GM12878 (cell line): ENCODE data around the gene FAM234A. TPM values are rescaled to one million over a fixed set of nuclear protein-coding genes. Genes with fewer than 3 reads are reported as not detected.
"Not testable (repeated sequence)": the region's sequence is repeated elsewhere in the genome, so short reads cannot be mapped to it uniquely, and the experiment has no call there.

Source experiments
- ATAC-seq: fragments of 200-7000 bp; cut with Tn5 transposase; 3 replicates; pipeline ENCODE4 v1.9.1; 2020; ENCODE audit warnings: mild to moderate bottlenecking, moderate library complexity
- BruUV-seq: library from RNA; stranded (reverse); fragments of 400-500 nt; replicated peaks from 2 replicates; lab custom pipeline; 2021; lab: Mats Ljungman, UMichigan
- CTCF ChIA-PET: fragments of 300-600 bp; sonication (Branson Sonifier 250); formaldehyde crosslinking; extraction: SDS; loops from one replicate; lab custom pipeline; 2021; ENCODE audit warnings: inconsistent platforms; lab: Yijun Ruan, JAX
- POLR2A ChIA-PET: fragments of 350-600 bp; formaldehyde crosslinking; extraction: SDS; loops from one replicate; lab custom pipeline; 2021; ENCODE audit warnings: inconsistent platforms; lab: Charles Lee
- RAD21 ChIA-PET: fragments of 300-600 bp; sonication (Branson Sonifier 250); formaldehyde crosslinking; loops from one replicate; lab custom pipeline; 2023; ENCODE audit warnings: antibody characterized with exemption; ENCODE audit not compliant: unreplicated experiment; lab: Charles Lee
- SMC1A ChIA-PET: fragments of 300-600 bp; sonication (Branson Sonifier 250); formaldehyde crosslinking; loops from one replicate; lab custom pipeline; 2023; ENCODE audit not compliant: unreplicated experiment, uncharacterized antibody; lab: Charles Lee
- DNase-seq: peaks from one replicate; pipeline ENCODE4 v3.0.0-alpha.2; 2011; ENCODE audit warnings: low read depth, low spot score
- FAIRE-seq: peaks from 3 replicates; lab custom pipeline; 2011; peaks lifted over from hg19 to GRCh38; lab: Jason Lieb, UNC
- H2AFZ ChIP-seq: 2 replicates; pipeline ENCODE4 v1.6.0; 2011; ENCODE audit warnings: low read depth, low read length, control low read depth; ENCODE audit not compliant: control insufficient read depth
- H3K27ac ChIP-seq: 2 replicates; pipeline ENCODE4 v1.5.1; 2011; ENCODE audit warnings: control low read depth; ENCODE audit not compliant: control insufficient read depth, insufficient read depth
- H3K27me3 ChIP-seq, 2 experiments: replicated peaks in 1 of 2; 2 replicates each; pipeline versions ENCODE4 v1.6.0 to v1.6.1; 2011; ENCODE audit warnings: low read length in 1 of 2; ENCODE audit not compliant: control insufficient read depth in 2 of 2, insufficient read depth in 2 of 2
- H3K36me3 ChIP-seq, 2 experiments: 2 replicates each; pipeline ENCODE4 v1.5.1; 2011; ENCODE audit warnings: low read length in 1 of 2; ENCODE audit not compliant: control insufficient read depth in 2 of 2, insufficient read depth in 2 of 2
- H3K4me1 ChIP-seq: 2 replicates; pipeline ENCODE4 v1.6.1; 2011; ENCODE audit warnings: mild to moderate bottlenecking, low read length, moderate library complexity, mixed read lengths; ENCODE audit not compliant: control insufficient read depth, insufficient read depth
- H3K4me2 ChIP-seq: 2 replicates; pipeline ENCODE4 v1.6.0; 2011; ENCODE audit warnings: control low read depth; ENCODE audit not compliant: control insufficient read depth, insufficient read depth
- H3K4me3 ChIP-seq: fragments of 200-600 bp; sonication (generic); 2 replicates; pipeline ENCODE4 v1.5.1; 2016
- H3K79me2 ChIP-seq: 2 replicates; pipeline ENCODE4 v1.6.0; 2011; ENCODE audit warnings: low read length; ENCODE audit not compliant: control insufficient read depth, insufficient read depth
- H3K9ac ChIP-seq: 2 replicates; pipeline ENCODE4 v1.8.0; 2011; ENCODE audit warnings: low read length, control low read depth, mixed read lengths; ENCODE audit not compliant: control insufficient read depth, insufficient read depth
- H3K9me3 ChIP-seq: replicated peaks from 3 replicates; pipeline ENCODE4 v1.5.1; 2011; ENCODE audit warnings: mild to moderate bottlenecking, low read length; ENCODE audit not compliant: control insufficient read depth, insufficient read depth
- H4K20me1 ChIP-seq: 2 replicates; pipeline ENCODE4 v1.6.0; 2011; ENCODE audit not compliant: control insufficient read depth, insufficient read depth
- CEBPB ChIP-seq, 2 experiments: fragments of 150-350 bp in 1 of 2; IDR thresholded peaks; 2 replicates each; pipeline ENCODE4 v1.6.1; 2012 to 2014; ENCODE audit warnings: low read depth in 2 of 2, low read length in 2 of 2, borderline replicate concordance in 1 of 2, inconsistent platforms in 1 of 2
- FOS ChIP-seq: IDR thresholded peaks from 3 replicates; pipeline ENCODE4 v1.6.1; 2011; ENCODE audit warnings: borderline replicate concordance; ENCODE audit not compliant: insufficient read length; ENCODE audit errors: extremely low read depth
- HCFC1 ChIP-seq: fragments of 150-350 bp; IDR thresholded peaks from 2 replicates; pipeline ENCODE4 v1.6.1; 2014; ENCODE audit warnings: low read length
- SRF ChIP-seq, 2 experiments: IDR thresholded peaks; 2 replicates each; pipeline ENCODE4 v1.6.1; 2011; ENCODE audit warnings: low read depth in 2 of 2, low read length in 2 of 2, mild to moderate bottlenecking in 1 of 2, moderate library complexity in 1 of 2
- STAT3 ChIP-seq: IDR thresholded peaks from 2 replicates; pipeline ENCODE4 v1.6.1; 2011; ENCODE audit warnings: low read depth, low read length, improper control_type of control experiment
- ZZZ3 ChIP-seq: IDR thresholded peaks from 2 replicates; pipeline ENCODE4 v1.6.1; 2011; ENCODE audit warnings: low read depth; ENCODE audit not compliant: control insufficient read depth, insufficient read length
- WGBS: methylation state at CpG from one replicate; pipeline ENCODE4 v1.1.6; 2016; ENCODE audit warnings: low lambda C conversion rate; ENCODE audit not compliant: insufficient replicate concordance, insufficient coverage; ENCODE audit errors: missing lambda C conversion rate; 5-methylcytosine and 5-hydroxymethylcytosine counted together
- in situ Hi-C: fragments of 300-500 bp; cut with MboI; formaldehyde crosslinking; loops from 9 replicates; pipeline ENCODE4 v1.14.3; 2018; ENCODE audit warnings: mixed read lengths
- intact Hi-C: fragments of 100-400 bp; cut with micrococcal nuclease; formaldehyde crosslinking; loops from one replicate; pipeline ENCODE4 v1.14.2; 2022; ENCODE audit not compliant: unreplicated experiment
- polyA plus RNA-seq, 11 experiments: library from polyadenylated mRNA; depleted of rRNA in 4 of 11; unstranded in 6 of 11; stranded (reverse) in 5 of 11; fragments of >200 nt; fragmentation: Nextera tagmentation in 4 of 11; fragmentation: Illumina TruSeq in 1 of 11; extraction: Ambion mirVana in 4 of 11; extraction: Trizol in 1 of 11; gene quantifications; 1 replicate in 1 of 11; 2 replicates in 10 of 11; pipeline versions ENCODE4 v1.2.1 to v1.2.3, GENCODE V29; 2011 to 2016; ENCODE audit warnings: inconsistent platforms in 2 of 11, missing spikeins in 2 of 11, low read depth in 1 of 11
- total RNA-seq, 4 experiments: library from RNA; depleted of rRNA in 3 of 4; stranded (reverse); fragments of >200 nt in 3 of 4; fragmentation: Illumina TruSeq in 1 of 4; extraction: Trizol in 1 of 4; gene quantifications; 2 replicates each; pipeline versions ENCODE4 v1.2.1 to v1.2.3, GENCODE V29; 2013 to 2021
- TF ChIP-seq, protein P1 (sequence below): IDR thresholded peaks from 2 replicates; pipeline ENCODE4 v1.6.1; 2011; ENCODE audit warnings: borderline replicate concordance, low read depth, mild to moderate bottlenecking, moderate library complexity, mixed read lengths, low read length; ENCODE audit not compliant: insufficient read depth; ENCODE audit errors: extremely low read length
- TF ChIP-seq, protein P2 (sequence below): IDR thresholded peaks from 2 replicates; pipeline ENCODE4 v1.6.1; 2012; ENCODE audit warnings: mild to moderate bottlenecking, low read depth, low read length

Gene FAM234A
- total and polyA plus RNA-seq, 10 of the 15 experiments (the other 5 are each of a cell fraction or from before 2014, with no cell fraction given): 1.6 to 37.6 (median 17.3) TPM

DNA sequence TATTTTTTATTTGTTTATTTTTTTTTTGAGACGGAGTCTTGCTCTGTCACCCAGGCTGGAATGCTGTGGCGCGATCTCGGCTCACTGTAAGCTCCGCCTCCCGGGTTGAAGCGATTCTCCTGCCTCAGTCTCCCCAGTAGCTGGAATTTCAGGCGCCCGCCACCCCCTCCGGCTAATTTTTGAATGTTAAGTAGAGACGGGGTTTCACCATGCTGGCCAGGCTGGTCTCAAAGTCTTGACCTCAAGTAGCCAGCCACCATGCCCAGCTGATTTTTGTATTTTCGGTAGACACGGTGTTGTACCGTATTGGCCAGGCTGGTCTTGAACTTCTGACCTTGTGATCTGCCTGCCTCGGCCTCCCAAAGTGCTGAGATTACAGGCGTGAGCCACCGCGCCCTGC is 4.3 kb upstream of the FAM234A start:
- CTCF ChIA-PET: interaction anchor here (0.6 to 3.5 kb wide), 2 partner anchors 119 to 132 kb away, joined by 3 to 20 read pairs; no protein-coding TSS in a partner anchor
- 82% methylated on average over 18 of the region's 18 CpGs for WGBS
- ATAC-seq, H3K9me3 ChIP-seq, intact Hi-C loops, DNase-seq, H4K20me1 ChIP-seq, FAIRE-seq, H3K27me3 ChIP-seq, H2AFZ ChIP-seq, H3K4me2 ChIP-seq, H3K9ac ChIP-seq, H3K4me3 ChIP-seq, H3K4me1 ChIP-seq, BruUV-seq, H3K27ac ChIP-seq: not testable (repeated sequence)
- Histone ChIP-seq H3K36me3 (peaks cover 0 to 14% of the 10 kb centered on the region in 2 experiments; a peak in 2 of 4 replicates), H3K79me2 (peaks cover 31% of the 10 kb centered on the region)
- SMC1A ChIA-PET: interaction anchor here (1.4 kb wide), 1 partner anchor 12 kb away, joined by 3 read pairs; no protein-coding TSS in a partner anchor
- POLR2A ChIA-PET: interaction anchor here (0.6 to 2.8 kb wide), 4 partner anchors 9 to 120 kb away, joined by 3 to 11 read pairs (median 5); no protein-coding TSS in a partner anchor
- in situ Hi-C loops: loop anchor here (5.0 kb wide), 1 partner anchor 117 kb away; no protein-coding TSS in a partner anchor
- RAD21 ChIA-PET: interaction anchor here (3.3 kb wide), 1 partner anchor 119 kb away, joined by 19 read pairs; no protein-coding TSS in a partner anchor

DNA sequence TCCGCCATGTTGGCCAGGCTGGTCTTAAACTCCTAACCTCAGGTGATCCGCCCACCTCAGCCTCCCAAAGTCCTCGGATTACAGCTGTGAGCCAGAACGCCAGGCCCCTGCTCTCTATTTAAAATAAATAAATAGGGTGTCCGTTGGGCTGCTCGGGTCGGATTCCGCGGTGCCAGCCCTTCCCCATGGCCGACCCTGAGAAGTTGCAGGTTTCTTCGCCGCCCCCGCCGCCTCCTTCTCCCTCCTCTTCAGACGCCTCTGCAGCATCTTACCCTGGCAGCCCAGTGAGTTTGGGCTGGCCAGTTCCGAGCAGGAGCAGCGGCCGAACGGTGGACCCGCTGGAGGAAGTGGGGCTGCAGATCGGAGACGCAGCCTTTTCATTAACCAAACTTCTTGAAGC is 3.7 kb upstream of the FAM234A start:
- ATAC-seq (no peak), DNase-seq (no peak), FAIRE-seq (no peak)
- POLR2A ChIA-PET: interaction anchor here (0.6 kb wide), 1 partner anchor 8 kb away, joined by 3 read pairs; no protein-coding TSS in a partner anchor
- H3K27ac ChIP-seq: no peak overlapping the region
- H3K9me3 ChIP-seq: no peaks in the 10 kb centered on the region
- H3K4me2 ChIP-seq: no peak overlapping the region
- SMC1A ChIA-PET: no interaction called here
- intact Hi-C loops: no loop called here
- in situ Hi-C loops: loop anchor here (5.0 kb wide), 1 partner anchor 116 kb away; no protein-coding TSS in a partner anchor
- no TSS peak for BruUV-seq
- H3K79me2 ChIP-seq: peaks cover 31% of the 10 kb centered on the region
- WGBS: 89% methylated on average over 22 of the region's 22 CpGs
- peaks cover 4% of the 10 kb centered on the region for H4K20me1 ChIP-seq
- peaks cover 8% of the 10 kb centered on the region for H3K4me1 ChIP-seq
- H2AFZ ChIP-seq: no peak overlapping the region
- H3K9ac ChIP-seq: no peak overlapping the region
- CTCF ChIA-PET: interaction anchor here (0.6 kb wide), 1 partner anchor 131 kb away, joined by 3 read pairs; no protein-coding TSS in a partner anchor
- RAD21 ChIA-PET: no interaction called here
- peaks cover 0 to 11% of the 10 kb centered on the region in 2 experiments; a peak in 2 of 4 replicates for H3K36me3 ChIP-seq
- no peaks in the 10 kb centered on the region for H3K27me3 ChIP-seq
- H3K4me3 ChIP-seq: no peak overlapping the region
- no peak for TF ChIP-seq SRF (IDR thresholded peaks at IDR 0.05; ENCODE audit: low read depth in 2 of 2, low read length in 2 of 2)
- no peak for TF ChIP-seq STAT3
- no peak for TF ChIP-seq ZZZ3
- TF ChIP-seq, protein P1, sequence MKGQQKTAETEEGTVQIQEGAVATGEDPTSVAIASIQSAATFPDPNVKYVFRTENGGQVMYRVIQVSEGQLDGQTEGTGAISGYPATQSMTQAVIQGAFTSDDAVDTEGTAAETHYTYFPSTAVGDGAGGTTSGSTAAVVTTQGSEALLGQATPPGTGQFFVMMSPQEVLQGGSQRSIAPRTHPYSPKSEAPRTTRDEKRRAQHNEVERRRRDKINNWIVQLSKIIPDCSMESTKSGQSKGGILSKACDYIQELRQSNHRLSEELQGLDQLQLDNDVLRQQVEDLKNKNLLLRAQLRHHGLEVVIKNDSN: no peak
- no peak for TF ChIP-seq HCFC1
- no peak for TF ChIP-seq FOS
- TF ChIP-seq, protein P2, sequence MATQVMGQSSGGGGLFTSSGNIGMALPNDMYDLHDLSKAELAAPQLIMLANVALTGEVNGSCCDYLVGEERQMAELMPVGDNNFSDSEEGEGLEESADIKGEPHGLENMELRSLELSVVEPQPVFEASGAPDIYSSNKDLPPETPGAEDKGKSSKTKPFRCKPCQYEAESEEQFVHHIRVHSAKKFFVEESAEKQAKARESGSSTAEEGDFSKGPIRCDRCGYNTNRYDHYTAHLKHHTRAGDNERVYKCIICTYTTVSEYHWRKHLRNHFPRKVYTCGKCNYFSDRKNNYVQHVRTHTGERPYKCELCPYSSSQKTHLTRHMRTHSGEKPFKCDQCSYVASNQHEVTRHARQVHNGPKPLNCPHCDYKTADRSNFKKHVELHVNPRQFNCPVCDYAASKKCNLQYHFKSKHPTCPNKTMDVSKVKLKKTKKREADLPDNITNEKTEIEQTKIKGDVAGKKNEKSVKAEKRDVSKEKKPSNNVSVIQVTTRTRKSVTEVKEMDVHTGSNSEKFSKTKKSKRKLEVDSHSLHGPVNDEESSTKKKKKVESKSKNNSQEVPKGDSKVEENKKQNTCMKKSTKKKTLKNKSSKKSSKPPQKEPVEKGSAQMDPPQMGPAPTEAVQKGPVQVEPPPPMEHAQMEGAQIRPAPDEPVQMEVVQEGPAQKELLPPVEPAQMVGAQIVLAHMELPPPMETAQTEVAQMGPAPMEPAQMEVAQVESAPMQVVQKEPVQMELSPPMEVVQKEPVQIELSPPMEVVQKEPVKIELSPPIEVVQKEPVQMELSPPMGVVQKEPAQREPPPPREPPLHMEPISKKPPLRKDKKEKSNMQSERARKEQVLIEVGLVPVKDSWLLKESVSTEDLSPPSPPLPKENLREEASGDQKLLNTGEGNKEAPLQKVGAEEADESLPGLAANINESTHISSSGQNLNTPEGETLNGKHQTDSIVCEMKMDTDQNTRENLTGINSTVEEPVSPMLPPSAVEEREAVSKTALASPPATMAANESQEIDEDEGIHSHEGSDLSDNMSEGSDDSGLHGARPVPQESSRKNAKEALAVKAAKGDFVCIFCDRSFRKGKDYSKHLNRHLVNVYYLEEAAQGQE: no peak
- no peak for TF ChIP-seq CEBPB (IDR thresholded peaks at IDR 0.05; ENCODE audit: borderline replicate concordance in 1 of 2, low read depth in 2 of 2, low read length in 2 of 2)
